GM12891 (cell line): ENCODE data around the gene DNAJC11.

Experiments used
- DNase-seq: peaks from one replicate; pipeline ENCODE4 v3.0.0; 2011; ENCODE audit warnings: low spot score; ENCODE audit not compliant: insufficient read length
- FAIRE-seq: peaks from 2 replicates; lab custom pipeline; 2011; peaks lifted over from hg19 to GRCh38; lab: Jason Lieb, UNC
- PAX5 ChIP-seq: IDR thresholded peaks from 2 replicates; pipeline ENCODE4 v1.6.1; 2011; ENCODE audit warnings: low read length, moderate library complexity, mild to moderate bottlenecking; ENCODE audit not compliant: insufficient read depth, severe bottlenecking
- POLR2A ChIP-seq: IDR thresholded peaks from 2 replicates; pipeline ENCODE4 v1.6.1; 2011; ENCODE audit warnings: low read depth, low read length, control low read depth
- POLR2AphosphoS5 ChIP-seq: IDR thresholded peaks from 2 replicates; pipeline ENCODE4 v1.6.1; 2011; ENCODE audit warnings: low read depth, low read length, control low read depth
- POU2F2 ChIP-seq: IDR thresholded peaks from 2 replicates; pipeline ENCODE4 v1.6.1; 2011; ENCODE audit warnings: low read depth, mild to moderate bottlenecking, control low read depth, low read length, moderate library complexity
- SPI1 ChIP-seq: IDR thresholded peaks from 2 replicates; pipeline ENCODE4 v1.6.1; 2011; ENCODE audit warnings: low read depth, low read length, control low read depth
- TAF1 ChIP-seq: IDR thresholded peaks from 2 replicates; pipeline ENCODE4 v1.6.1; 2011; ENCODE audit warnings: low read depth, low read length, control low read depth

The DNAJC11 gene

GRCh38 chr1:6599141-6599975, 102.3 kb downstream of the DNAJC11 start:
- DNase-seq, result no peak
- FAIRE-seq, result peak; percentile 57
- TF ChIP-seq POLR2AphosphoS5 (no peak), POLR2A (no peak), POU2F2 (no peak), SPI1 (peak; percentile 73)

- TF ChIP-seq SPI1 (no peak), TAF1 (no peak), POLR2AphosphoS5 (no peak), POLR2A (no peak), PAX5 (no peak), POU2F2 (no peak)
- FAIRE-seq (no peak), DNase-seq (no peak)
Measured at GRCh38 chr1:6597777-6598131, 103.9 kb downstream of the DNAJC11 start.

GRCh38 chr1:6596886-6597776, 104.5 kb downstream of the DNAJC11 start:
- FAIRE-seq, result no peak
- no peak for TF ChIP-seq PAX5
- no peak for TF ChIP-seq TAF1
- TF ChIP-seq POLR2AphosphoS5, result no peak
- TF ChIP-seq SPI1, result no peak
- no peak for TF ChIP-seq POLR2A
- no peak for TF ChIP-seq POU2F2
- DNase-seq, result no peak

GRCh38 chr1:6596351-6596750, 105.3 kb downstream of the DNAJC11 start:
- FAIRE-seq (no peak), DNase-seq (no peak)
- TF ChIP-seq PAX5, result no peak
- TF ChIP-seq POLR2AphosphoS5, result no peak
- no peak for TF ChIP-seq POLR2A
- no peak for TF ChIP-seq SPI1
- no peak for TF ChIP-seq TAF1
- no peak for TF ChIP-seq POU2F2

- FAIRE-seq, result no peak
- TF ChIP-seq PAX5, result no peak
- no peak for TF ChIP-seq POU2F2
- TF ChIP-seq POLR2AphosphoS5, result no peak
- TF ChIP-seq TAF1, result no peak
- TF ChIP-seq SPI1, result no peak
- TF ChIP-seq POLR2A, result no peak
- DNase-seq, result no peak
Measured at GRCh38 chr1:6594977-6595740, 106.5 kb downstream of the DNAJC11 start.

GRCh38 chr1:6593810-6594209, 107.8 kb downstream of the DNAJC11 start:
- no peak for DNase-seq
- no peak for FAIRE-seq
- TF ChIP-seq POLR2AphosphoS5 (no peak), POU2F2 (no peak), TAF1 (no peak), PAX5 (no peak), SPI1 (no peak), POLR2A (no peak)

- TF ChIP-seq PAX5 (no peak), SPI1 (no peak), POLR2AphosphoS5 (no peak), POU2F2 (no peak), POLR2A (no peak), TAF1 (no peak)
- FAIRE-seq (no peak), DNase-seq (no peak)
Measured at GRCh38 chr1:6592865-6593593, 108.6 kb downstream of the DNAJC11 start.

- FAIRE-seq (no peak), DNase-seq (no peak)
- no peak for TF ChIP-seq POLR2AphosphoS5
- TF ChIP-seq POU2F2, result no peak
Measured at GRCh38 chr1:6592441-6592840, 109.2 kb downstream of the DNAJC11 start.

- no peak for TF ChIP-seq POLR2A
- DNase-seq, result no peak
- no peak for FAIRE-seq
Measured at GRCh38 chr1:6591644-6592043, 110.0 kb downstream of the DNAJC11 start.

GRCh38 chr1:6591222-6591621, 110.4 kb downstream of the DNAJC11 start:
- FAIRE-seq, result no peak
- DNase-seq, result no peak
- TF ChIP-seq POLR2AphosphoS5 (no peak), PAX5 (no peak), POLR2A (no peak), SPI1 (no peak), TAF1 (no peak), POU2F2 (no peak)
